Measurements from ENCODE around the gene R3HDM2.
"Not testable (repeated sequence)": the region's sequence is repeated elsewhere in the genome, so short reads cannot be mapped to it uniquely, and the experiment has no call there.

R3HDM2 gene

GRCh38 chr12:57419495-57419894, 11.3 kb downstream of the R3HDM2 start:
- no peak for DNase-seq

GRCh38 chr12:57418255-57418654, 12.6 kb downstream of the R3HDM2 start:
- no peak for DNase-seq

GRCh38 chr12:57416039-57416996, 14.5 kb downstream of the R3HDM2 start:
- no peak for DNase-seq

- DNase-seq, result no peak
Observed at GRCh38 chr12:57415088-57415487, 15.8 kb downstream of the R3HDM2 start.

GRCh38 chr12:57414160-57414559, 16.7 kb downstream of the R3HDM2 start:
- DNase-seq, result not testable (repeated sequence)

- DNase-seq, result no peak
Observed at GRCh38 chr12:57410534-57410933, 20.3 kb downstream of the R3HDM2 start.

- DNase-seq, result no peak
Observed at GRCh38 chr12:57404966-57405640, 25.7 kb downstream of the R3HDM2 start.

GRCh38 chr12:57402156-57402555, 28.7 kb downstream of the R3HDM2 start:
- not testable (repeated sequence) for DNase-seq

GRCh38 chr12:57401165-57401564, 29.7 kb downstream of the R3HDM2 start:
- no peak for DNase-seq

- not testable (repeated sequence) for DNase-seq
Observed at GRCh38 chr12:57399718-57400463, 31.0 kb downstream of the R3HDM2 start.

- no peak for DNase-seq
Observed at GRCh38 chr12:57397441-57397840, 33.4 kb downstream of the R3HDM2 start.

- DNase-seq, result no peak
Observed at GRCh38 chr12:57395121-57395520, 35.7 kb downstream of the R3HDM2 start.

GRCh38 chr12:57390174-57390573, 40.7 kb downstream of the R3HDM2 start:
- DNase-seq, result no peak

GRCh38 chr12:57389033-57389432, 41.8 kb downstream of the R3HDM2 start:
- DNase-seq, result no peak

- DNase-seq, result no peak
Observed at GRCh38 chr12:57388425-57388824, 42.4 kb downstream of the R3HDM2 start.

GRCh38 chr12:57386187-57386720, 44.6 kb downstream of the R3HDM2 start:
- no peak for DNase-seq

GRCh38 chr12:57385586-57385985, 45.3 kb downstream of the R3HDM2 start:
- DNase-seq, result no peak

GRCh38 chr12:57384478-57384877, 46.4 kb downstream of the R3HDM2 start:
- DNase-seq, result no peak

- DNase-seq, result no peak
Observed at GRCh38 chr12:57381693-57382220, 49.1 kb downstream of the R3HDM2 start.

GRCh38 chr12:57380300-57380699, 50.5 kb downstream of the R3HDM2 start:
- no peak for DNase-seq

- no peak for DNase-seq
Observed at GRCh38 chr12:57377103-57377840, 53.6 kb downstream of the R3HDM2 start.

- no peak for DNase-seq
Observed at GRCh38 chr12:57372233-57372632, 58.6 kb downstream of the R3HDM2 start.
